K562 treated with DMSO at 1 percent for 24 hours (cell line): ENCODE data around the gene DPYSL3. TPM values are rescaled to one million over a fixed set of nuclear protein-coding genes. Genes with fewer than 3 reads are reported as not detected.

Experiments
- total RNA-seq: library from RNA; unstranded; fragments of 300-600 nt; gene quantifications from 2 replicates; pipeline ENCODE4 v1.2.3, GENCODE V29; 2022; ENCODE audit warnings: low read depth; ENCODE audit not compliant: insufficient read depth

DPYSL3 gene
- total RNA-seq: 0.05 TPM in 1 of 2 replicates, not detected in the other

GRCh38 chr5:147509710-147510651 is at the start of gene DPYSL3:
TSS of gene DPYSL3 (minus strand) at chr5:147510068. CDS start at chr5:147509858, 210 bp downstream.

